ENCODE data around the gene NFE2L2. TPM values are rescaled to one million over a fixed set of nuclear protein-coding genes. Genes with fewer than 3 reads are reported as not detected.

Gene NFE2L2
- total RNA-seq, 2 donors from 2014 or later, result 98.6 to 126 TPM

DNA sequence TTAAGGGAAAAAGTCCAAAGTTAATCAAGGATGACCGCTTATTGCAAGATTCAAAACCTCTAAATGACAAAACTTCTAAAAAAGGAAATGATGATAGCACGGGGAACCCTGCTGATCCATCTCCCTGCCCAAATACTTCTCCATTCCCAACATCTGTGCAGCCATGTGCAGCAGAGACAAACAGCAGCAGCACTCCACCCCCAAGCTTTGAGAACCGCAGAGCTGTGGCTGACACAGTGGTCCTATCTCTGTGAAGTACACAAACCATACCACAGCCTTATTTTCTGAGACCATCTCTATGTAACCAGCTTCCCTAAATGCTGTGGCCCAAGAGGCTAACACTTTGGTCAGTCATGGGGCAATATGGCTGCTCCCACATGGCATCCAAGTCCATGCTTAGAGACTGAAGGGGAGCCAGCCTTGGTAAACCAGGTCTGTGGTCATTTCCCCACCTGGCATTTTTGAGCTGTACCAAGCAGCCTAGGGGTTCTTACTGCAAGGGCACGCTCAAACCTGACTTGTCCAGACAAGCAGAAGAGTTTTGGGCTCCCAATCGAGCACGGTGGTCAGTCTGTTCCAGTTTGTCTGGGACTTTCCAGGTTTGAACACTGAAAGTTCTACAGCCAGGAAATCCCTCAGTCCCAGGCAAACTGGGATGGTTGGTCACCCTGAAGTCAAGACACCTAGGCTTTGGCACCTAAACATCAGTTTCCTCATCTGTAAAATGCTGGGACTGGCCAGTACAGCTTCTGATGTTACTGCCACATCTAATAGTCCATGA, 17.1 kb upstream of the NFE2L2 start:
- Histone ChIP-seq H3K9me3 (no peaks in the 10 kb centered on the region), H3K36me3 (no peaks in the 10 kb centered on the region), H3K4me3 (no peak overlapping the region), H3K27ac (no peak overlapping the region), H3K27me3 (replicated peaks; ENCODE audit: insufficient read depth) (no peaks in the 10 kb centered on the region), H3K4me1 (replicated peaks) (no peaks in the 10 kb centered on the region)
- intact Hi-C loops (cut with DNase I), result no loop called here
- DNase-seq (ENCODE audit: low spot score), result no peak
- WGBS, result 76% methylated on average over 6 of the region's 6 CpGs
- no peak for TF ChIP-seq POLR2AphosphoS5 (IDR thresholded peaks at IDR 0.05)
- no peak for TF ChIP-seq CTCF (IDR thresholded peaks at IDR 0.05)
- no peak for TF ChIP-seq POLR2A (IDR thresholded peaks at IDR 0.05)

GRCh38 chr2:177279847-177280246, 15.3 kb upstream of the NFE2L2 start:
- H3K27me3 ChIP-seq (replicated peaks; ENCODE audit: insufficient read depth), result no peaks in the 10 kb centered on the region

GRCh38 chr2:177275743-177276055, 11.2 kb upstream of the NFE2L2 start:
- no peaks in the 10 kb centered on the region for H3K9me3 ChIP-seq
- H3K27me3 ChIP-seq (replicated peaks; ENCODE audit: insufficient read depth), result no peaks in the 10 kb centered on the region
- no peaks in the 10 kb centered on the region for H3K36me3 ChIP-seq
- DNase-seq (ENCODE audit: low spot score), result no peak
- H3K4me1 ChIP-seq (replicated peaks), result no peaks in the 10 kb centered on the region
- H3K27ac ChIP-seq, result peak overlapping the region in 1 of 2 donors; percentile 10
- no peak overlapping the region for H3K4me3 ChIP-seq
- intact Hi-C loops (cut with DNase I), result no loop called here
- TF ChIP-seq CTCF (IDR thresholded peaks at IDR 0.05) (no peak), POLR2A (IDR thresholded peaks at IDR 0.05) (no peak), POLR2AphosphoS5 (IDR thresholded peaks at IDR 0.05) (no peak)
- 57% methylated on average over 4 of the region's 4 CpGs for WGBS

More at GRCh38 chr2:177279847-177280246, 15.3 kb upstream of the NFE2L2 start:
- Histone ChIP-seq H3K27ac (no peak overlapping the region), H3K4me3 (no peak overlapping the region), H3K9me3 (no peaks in the 10 kb centered on the region), H3K4me1 (replicated peaks) (no peaks in the 10 kb centered on the region), H3K36me3 (no peaks in the 10 kb centered on the region)
- WGBS, result 89% methylated on average over 2 of the region's 2 CpGs
- intact Hi-C loops (cut with DNase I), result no loop called here
- no peak for DNase-seq (ENCODE audit: low spot score)
- TF ChIP-seq POLR2A (IDR thresholded peaks at IDR 0.05) (no peak), CTCF (IDR thresholded peaks at IDR 0.05) (no peak)

DNA sequence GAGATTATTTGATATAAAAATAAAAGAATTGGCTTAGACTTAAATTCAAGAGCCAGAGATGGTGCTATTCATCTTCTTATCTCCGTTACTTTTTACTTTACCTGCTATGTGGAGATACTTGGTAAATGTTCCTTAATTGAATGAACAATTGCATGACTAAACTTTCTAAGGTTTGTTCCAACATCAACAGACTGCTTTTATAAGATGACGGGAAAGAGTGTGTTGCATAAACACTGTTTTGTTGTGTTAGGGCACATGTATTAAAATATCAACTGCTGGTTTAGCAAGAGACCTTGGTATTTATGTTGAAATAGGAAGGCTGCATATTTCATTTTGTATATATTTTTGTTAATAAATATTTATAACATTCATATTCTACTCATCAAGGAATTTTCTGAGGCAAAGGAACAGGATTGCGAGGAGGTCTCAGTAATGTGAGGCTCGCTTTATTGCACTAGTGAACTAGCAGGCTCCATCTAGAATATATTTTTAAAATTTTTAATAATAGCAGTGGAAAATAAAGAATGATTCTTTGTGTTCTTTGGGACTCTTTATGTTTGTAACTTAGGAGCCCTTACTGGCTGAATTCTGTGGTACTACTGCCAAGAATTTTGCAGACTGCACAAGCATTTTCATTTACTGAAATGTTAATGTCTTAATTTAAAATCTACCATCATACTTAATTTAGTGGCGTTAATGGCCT, 10.7 kb upstream of the NFE2L2 start:
- TF ChIP-seq POLR2AphosphoS5 (IDR thresholded peaks at IDR 0.05) (peak; percentile 85), POLR2A (IDR thresholded peaks at IDR 0.05) (no peak)
- Histone ChIP-seq H3K4me1 (replicated peaks) (no peaks in the 10 kb centered on the region), H3K4me3 (no peak overlapping the region), H3K27me3 (replicated peaks; ENCODE audit: insufficient read depth) (no peaks in the 10 kb centered on the region), H3K9me3 (no peaks in the 10 kb centered on the region), H3K27ac (peak overlapping the region in 1 of 2 donors; percentile 10), H3K36me3 (no peaks in the 10 kb centered on the region)
- peak; percentile 25 for DNase-seq (ENCODE audit: low spot score)
- WGBS, result 39% methylated on average over 5 of the region's 5 CpGs
- intact Hi-C loops (cut with DNase I), result no loop called here

DNA sequence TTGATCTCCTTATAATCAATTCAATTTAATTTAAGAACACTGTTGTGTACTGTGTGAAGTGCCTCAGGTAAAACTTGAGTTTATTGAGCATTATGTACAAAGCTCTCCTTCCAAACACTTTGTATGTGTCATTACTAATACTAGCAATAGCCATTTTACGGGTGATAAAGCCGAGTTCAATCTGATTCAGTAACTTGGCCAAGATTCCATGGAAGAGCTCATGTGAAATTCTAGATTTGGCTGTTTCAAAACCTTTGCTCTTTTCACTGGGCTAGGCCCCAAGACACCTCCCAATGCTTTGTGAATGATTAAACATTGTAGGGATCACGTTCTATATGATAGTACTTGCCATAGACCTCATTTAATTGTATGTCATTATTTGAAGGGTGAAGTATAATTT, 8.9 kb upstream of the NFE2L2 start:
- no peak for DNase-seq (ENCODE audit: low spot score)
- intact Hi-C loops (cut with DNase I), result no loop called here
- H3K36me3 ChIP-seq, result no peaks in the 10 kb centered on the region
- H3K27me3 ChIP-seq (replicated peaks; ENCODE audit: insufficient read depth), result no peaks in the 10 kb centered on the region
- no peak for TF ChIP-seq CTCF (IDR thresholded peaks at IDR 0.05)
- TF ChIP-seq POLR2A (IDR thresholded peaks at IDR 0.05), result no peak
- no peak for TF ChIP-seq POLR2AphosphoS5 (IDR thresholded peaks at IDR 0.05)
- H3K4me1 ChIP-seq (replicated peaks), result no peaks in the 10 kb centered on the region
- 12% methylated on average over 3 of the region's 3 CpGs for WGBS
- no peak overlapping the region for H3K4me3 ChIP-seq
- H3K9me3 ChIP-seq, result no peaks in the 10 kb centered on the region
- no peak overlapping the region for H3K27ac ChIP-seq
